DOHH2 (cell line): ENCODE results near the gene AUTS2.

Experiments
- H3F3A ChIP-seq: fragments of 200-600 bp; sonication (generic), shearing (Covaris generic); 2 replicates; pipeline ENCODE4 v1.6.0; 2016; ENCODE audit warnings: antibody characterized with exemption, mild to moderate bottlenecking; ENCODE audit not compliant: control insufficient read depth, insufficient read depth
- H3K27ac ChIP-seq: fragments of 200-600 bp; sonication (generic); 2 replicates; pipeline ENCODE4 v1.5.1; 2014; ENCODE audit warnings: low read depth, mild to moderate bottlenecking, low read length, moderate library complexity
- H3K27me3 ChIP-seq: fragments of 200-600 bp; sonication (generic); 2 replicates; pipeline ENCODE4 v1.6.1; 2014; ENCODE audit warnings: mild to moderate bottlenecking, low read length, mixed read lengths; ENCODE audit not compliant: control insufficient read depth
- H3K36me3 ChIP-seq: fragments of 200-600 bp; sonication (generic); 2 replicates; pipeline ENCODE4 v1.6.1; 2014; ENCODE audit warnings: mild to moderate bottlenecking, low read length, moderate library complexity, mixed read lengths; ENCODE audit not compliant: control insufficient read depth
- H3K4me1 ChIP-seq: fragments of 200-600 bp; sonication (generic); 2 replicates; pipeline ENCODE4 v1.6.1; 2014; ENCODE audit warnings: mild to moderate bottlenecking, low read length, mixed read lengths; ENCODE audit not compliant: control insufficient read depth
- H3K4me2 ChIP-seq: fragments of 200-600 bp; sonication (generic); 2 replicates; pipeline ENCODE4 v1.6.0; 2014; ENCODE audit warnings: mild to moderate bottlenecking, low read length, moderate library complexity
- H3K4me3 ChIP-seq: fragments of 200-600 bp; sonication (generic); 2 replicates; pipeline ENCODE4 v1.5.1; 2014; ENCODE audit warnings: mild to moderate bottlenecking, low read length, mixed read lengths
- H3K79me2 ChIP-seq: fragments of 200-600 bp; sonication (generic); 2 replicates; pipeline ENCODE4 v1.6.1; 2014; ENCODE audit warnings: mild to moderate bottlenecking, low read length, mixed read lengths; ENCODE audit not compliant: control insufficient read depth
- H3K9me2 ChIP-seq: fragments of 200-600 bp; sonication (generic); replicated peaks from 2 replicates; pipeline ENCODE4 v1.6.1; 2014; ENCODE audit warnings: mild to moderate bottlenecking, low read length, mixed read lengths; ENCODE audit not compliant: control insufficient read depth
- H3K9me3 ChIP-seq: fragments of 200-600 bp; sonication (generic); 2 replicates; pipeline ENCODE4 v1.6.1; 2014; ENCODE audit warnings: antibody characterized with exemption, low read length, mixed read lengths; ENCODE audit not compliant: control insufficient read depth, insufficient read depth
- H4K20me1 ChIP-seq: fragments of 200-600 bp; sonication (generic); 2 replicates; pipeline ENCODE4 v1.6.0; 2014; ENCODE audit warnings: low read depth, mild to moderate bottlenecking, antibody characterized with exemption, low read length, moderate library complexity; ENCODE audit not compliant: control insufficient read depth, insufficient read depth
- EZH2phosphoT487 ChIP-seq: fragments of 200-600 bp; sonication (generic); IDR thresholded peaks from 2 replicates; pipeline ENCODE4 v1.6.1; 2017; ENCODE audit warnings: borderline replicate concordance, mild to moderate bottlenecking, antibody characterized with exemption, low read length, moderate library complexity, mixed read lengths
- TF ChIP-seq, protein P1 (sequence below): fragments of 200-600 bp; sonication (generic); IDR thresholded peaks from one replicate; pipeline ENCODE4 v1.5.1; 2014; ENCODE audit warnings: antibody characterized with exemption, mild to moderate bottlenecking, low read depth, low read length; ENCODE audit not compliant: poor library complexity, severe bottlenecking

The AUTS2 gene

GRCh38 chr7:70338015-70338414, 739.7 kb downstream of the AUTS2 start:
- no peaks in the 10 kb centered on the region for H3K4me1 ChIP-seq
- H3K4me2 ChIP-seq: no peak overlapping the region
- H3K9me3 ChIP-seq: no peaks in the 10 kb centered on the region
- H3K9me2 ChIP-seq: no peaks in the 10 kb centered on the region
- no peak overlapping the region for H3K27ac ChIP-seq
- H4K20me1 ChIP-seq: no peaks in the 10 kb centered on the region
- no peaks in the 10 kb centered on the region for H3K79me2 ChIP-seq
- H3K36me3 ChIP-seq: no peaks in the 10 kb centered on the region
- TF ChIP-seq, protein P1, sequence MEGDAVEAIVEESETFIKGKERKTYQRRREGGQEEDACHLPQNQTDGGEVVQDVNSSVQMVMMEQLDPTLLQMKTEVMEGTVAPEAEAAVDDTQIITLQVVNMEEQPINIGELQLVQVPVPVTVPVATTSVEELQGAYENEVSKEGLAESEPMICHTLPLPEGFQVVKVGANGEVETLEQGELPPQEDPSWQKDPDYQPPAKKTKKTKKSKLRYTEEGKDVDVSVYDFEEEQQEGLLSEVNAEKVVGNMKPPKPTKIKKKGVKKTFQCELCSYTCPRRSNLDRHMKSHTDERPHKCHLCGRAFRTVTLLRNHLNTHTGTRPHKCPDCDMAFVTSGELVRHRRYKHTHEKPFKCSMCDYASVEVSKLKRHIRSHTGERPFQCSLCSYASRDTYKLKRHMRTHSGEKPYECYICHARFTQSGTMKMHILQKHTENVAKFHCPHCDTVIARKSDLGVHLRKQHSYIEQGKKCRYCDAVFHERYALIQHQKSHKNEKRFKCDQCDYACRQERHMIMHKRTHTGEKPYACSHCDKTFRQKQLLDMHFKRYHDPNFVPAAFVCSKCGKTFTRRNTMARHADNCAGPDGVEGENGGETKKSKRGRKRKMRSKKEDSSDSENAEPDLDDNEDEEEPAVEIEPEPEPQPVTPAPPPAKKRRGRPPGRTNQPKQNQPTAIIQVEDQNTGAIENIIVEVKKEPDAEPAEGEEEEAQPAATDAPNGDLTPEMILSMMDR: no peak
- no peak for TF ChIP-seq EZH2phosphoT487
- no peaks in the 10 kb centered on the region for H3F3A ChIP-seq
- H3K4me3 ChIP-seq: no peak overlapping the region
- no peaks in the 10 kb centered on the region for H3K27me3 ChIP-seq

DNA sequence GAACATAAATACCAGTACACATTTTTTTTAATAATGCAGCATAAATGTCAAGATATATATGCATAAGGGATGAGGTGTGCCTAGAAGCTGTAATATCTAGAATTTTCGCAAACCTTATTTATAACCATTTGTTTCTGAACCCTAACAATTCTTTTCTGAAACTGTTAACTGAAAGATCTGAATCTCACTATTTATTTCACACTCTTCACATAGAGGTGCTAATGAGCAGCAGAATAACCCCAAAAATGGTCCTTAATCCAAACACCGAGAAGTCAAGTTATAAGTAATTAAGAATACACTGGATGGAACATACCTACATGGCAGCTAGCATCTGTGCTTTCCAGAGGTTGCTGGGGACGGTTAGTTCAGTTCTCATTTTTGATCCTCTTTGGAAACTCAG, 742.0 kb downstream of the AUTS2 start:
- Histone ChIP-seq H3K79me2 (no peaks in the 10 kb centered on the region), H3K4me2 (no peak overlapping the region), H3K36me3 (no peaks in the 10 kb centered on the region), H3K27ac (no peak overlapping the region), H3K4me3 (no peak overlapping the region), H3F3A (no peaks in the 10 kb centered on the region), H3K9me2 (no peaks in the 10 kb centered on the region), H3K9me3 (no peaks in the 10 kb centered on the region), H3K27me3 (no peaks in the 10 kb centered on the region), H3K4me1 (no peaks in the 10 kb centered on the region), H4K20me1 (no peaks in the 10 kb centered on the region)
- TF ChIP-seq, protein P1: no peak

- Histone ChIP-seq H4K20me1 (no peaks in the 10 kb centered on the region), H3K9me2 (no peaks in the 10 kb centered on the region), H3F3A (no peaks in the 10 kb centered on the region), H3K36me3 (no peaks in the 10 kb centered on the region), H3K4me2 (no peak overlapping the region), H3K27me3 (no peaks in the 10 kb centered on the region), H3K27ac (no peak overlapping the region), H3K79me2 (no peaks in the 10 kb centered on the region), H3K9me3 (no peaks in the 10 kb centered on the region), H3K4me3 (no peak overlapping the region), H3K4me1 (no peaks in the 10 kb centered on the region)
- TF ChIP-seq, protein P1: no peak
- TF ChIP-seq EZH2phosphoT487: no peak
These were observed 743.2 kb downstream of the AUTS2 start for GRCh38 chr7:70341446-70341845.

DNA sequence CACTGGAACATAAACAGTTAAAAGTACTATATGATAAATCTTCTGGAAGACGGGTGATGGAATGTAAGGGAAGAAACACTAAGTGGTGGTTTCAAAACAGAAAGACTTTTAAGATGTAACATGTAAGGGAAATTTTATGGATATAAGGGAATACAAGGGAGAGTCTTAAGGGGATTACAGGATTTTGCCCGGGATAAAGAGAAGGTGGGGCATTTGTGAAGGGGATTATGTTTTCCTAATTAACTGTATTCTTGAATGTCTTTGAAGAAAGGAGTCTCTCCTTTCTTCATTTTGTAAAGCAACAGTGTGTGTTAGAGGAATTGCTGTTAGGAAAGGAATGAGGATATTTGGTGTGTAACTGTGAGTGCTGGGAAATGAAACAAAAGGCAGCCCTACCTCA, 745.2 kb downstream of the AUTS2 start:
- H3K36me3 ChIP-seq: no peaks in the 10 kb centered on the region
- peaks cover 17% of the 10 kb centered on the region for H3K4me1 ChIP-seq
- no peaks in the 10 kb centered on the region for H3K9me3 ChIP-seq
- no peak overlapping the region for H3K4me3 ChIP-seq
- no peaks in the 10 kb centered on the region for H3K79me2 ChIP-seq
- TF ChIP-seq, protein P1: no peak
- TF ChIP-seq EZH2phosphoT487: no peak
- no peaks in the 10 kb centered on the region for H3K27me3 ChIP-seq
- no peak overlapping the region for H3K27ac ChIP-seq
- H4K20me1 ChIP-seq: no peaks in the 10 kb centered on the region
- H3K9me2 ChIP-seq: no peaks in the 10 kb centered on the region
- no peaks in the 10 kb centered on the region for H3F3A ChIP-seq
- H3K4me2 ChIP-seq: no peak overlapping the region
